ENCODE results near the gene HCFC1.

- TF ChIP-seq CTCF (IDR thresholded peaks at IDR 0.05; ENCODE audit: low read length) (no peak), EZH2phosphoT487 (IDR thresholded peaks at IDR 0.05; ENCODE audit: low read length) (no peak)
These were observed 33.3 kb downstream of the HCFC1 start for GRCh38 chrX:153938226-153938786.
